ENCODE results near the gene DNAH5. TPM values are rescaled to one million over a fixed set of nuclear protein-coding genes. Genes with fewer than 3 reads are reported as not detected.
A peak's percentile ranks its signal among the peaks of the same experiment; 100 is the strongest.

The DNAH5 gene
- total RNA-seq, 1 donor: 0.18 TPM

DNA sequence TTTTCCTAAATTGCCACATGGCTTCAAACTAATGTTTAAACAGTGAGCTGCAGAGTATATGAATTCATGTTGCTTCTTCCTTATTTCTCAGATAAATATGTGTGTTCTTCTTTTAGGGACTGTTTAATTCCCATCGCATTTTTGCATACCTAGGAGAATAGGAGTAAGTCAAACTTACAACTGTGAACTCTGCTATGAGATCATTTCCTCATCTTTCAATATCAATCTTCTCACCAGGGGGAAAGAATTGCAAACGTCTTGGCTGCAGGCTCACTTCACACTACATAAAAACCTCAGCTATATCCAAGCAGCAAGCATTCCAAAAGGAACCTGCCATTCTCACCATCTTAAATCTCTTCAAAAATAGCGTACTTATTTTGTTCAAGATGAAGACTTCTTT is 271.0 kb downstream of the DNAH5 start:
- no peak overlapping the region for H3K4me3 ChIP-seq (ENCODE audit: low read depth, low read length)
- TF ChIP-seq, protein P1, sequence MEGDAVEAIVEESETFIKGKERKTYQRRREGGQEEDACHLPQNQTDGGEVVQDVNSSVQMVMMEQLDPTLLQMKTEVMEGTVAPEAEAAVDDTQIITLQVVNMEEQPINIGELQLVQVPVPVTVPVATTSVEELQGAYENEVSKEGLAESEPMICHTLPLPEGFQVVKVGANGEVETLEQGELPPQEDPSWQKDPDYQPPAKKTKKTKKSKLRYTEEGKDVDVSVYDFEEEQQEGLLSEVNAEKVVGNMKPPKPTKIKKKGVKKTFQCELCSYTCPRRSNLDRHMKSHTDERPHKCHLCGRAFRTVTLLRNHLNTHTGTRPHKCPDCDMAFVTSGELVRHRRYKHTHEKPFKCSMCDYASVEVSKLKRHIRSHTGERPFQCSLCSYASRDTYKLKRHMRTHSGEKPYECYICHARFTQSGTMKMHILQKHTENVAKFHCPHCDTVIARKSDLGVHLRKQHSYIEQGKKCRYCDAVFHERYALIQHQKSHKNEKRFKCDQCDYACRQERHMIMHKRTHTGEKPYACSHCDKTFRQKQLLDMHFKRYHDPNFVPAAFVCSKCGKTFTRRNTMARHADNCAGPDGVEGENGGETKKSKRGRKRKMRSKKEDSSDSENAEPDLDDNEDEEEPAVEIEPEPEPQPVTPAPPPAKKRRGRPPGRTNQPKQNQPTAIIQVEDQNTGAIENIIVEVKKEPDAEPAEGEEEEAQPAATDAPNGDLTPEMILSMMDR (IDR thresholded peaks at IDR 0.05; ENCODE audit: insufficient read depth, low read length): no peak
- no peak for DNase-seq (ENCODE audit: low read depth)

DNA sequence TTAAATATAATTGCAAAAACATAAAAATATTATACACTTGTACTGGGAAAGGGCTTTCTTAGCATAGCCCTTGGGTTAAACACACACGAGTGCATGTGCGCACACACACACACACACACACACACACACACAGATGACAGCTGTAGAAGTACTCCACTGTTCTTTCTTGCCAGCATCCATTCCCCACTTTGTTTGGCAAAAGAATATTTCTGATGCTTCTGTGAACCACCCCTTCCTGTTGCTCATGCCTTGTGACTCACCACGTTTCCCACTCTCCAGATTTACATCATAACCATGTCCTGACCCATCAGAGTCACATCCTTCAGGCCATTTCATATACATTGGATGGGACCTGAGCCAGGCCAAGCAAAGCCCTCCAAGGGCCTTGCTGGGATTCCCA is 280.1 kb downstream of the DNAH5 start:
- TF ChIP-seq, protein P1 (IDR thresholded peaks at IDR 0.05; ENCODE audit: insufficient read depth, low read length): no peak
- peak; percentile 92 for DNase-seq (ENCODE audit: low read depth)
- H3K4me3 ChIP-seq (ENCODE audit: low read depth, low read length): no peak overlapping the region

DNA sequence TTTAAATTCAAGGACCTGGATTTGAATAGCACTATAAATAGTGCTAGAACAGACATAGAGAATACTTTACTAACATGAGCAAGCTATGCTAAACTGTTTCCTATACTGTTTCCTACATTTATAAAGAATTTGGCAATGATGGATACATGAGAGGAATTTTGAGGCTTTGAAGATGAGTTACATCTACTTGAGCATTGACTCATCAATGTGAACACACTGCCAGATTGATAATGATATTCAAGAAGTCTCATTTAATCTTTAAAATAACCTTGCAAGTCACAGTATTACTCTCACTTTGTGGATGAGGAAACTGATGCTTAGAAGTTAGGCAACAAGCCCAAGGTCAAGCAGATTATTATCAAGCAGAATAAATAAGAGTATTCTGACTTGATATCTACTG is 281.9 kb downstream of the DNAH5 start:
- H3K4me3 ChIP-seq (ENCODE audit: low read depth, low read length): no peak overlapping the region
- TF ChIP-seq, protein P1 (IDR thresholded peaks at IDR 0.05; ENCODE audit: insufficient read depth, low read length): no peak
- DNase-seq (ENCODE audit: low read depth): peak; percentile 10

DNA sequence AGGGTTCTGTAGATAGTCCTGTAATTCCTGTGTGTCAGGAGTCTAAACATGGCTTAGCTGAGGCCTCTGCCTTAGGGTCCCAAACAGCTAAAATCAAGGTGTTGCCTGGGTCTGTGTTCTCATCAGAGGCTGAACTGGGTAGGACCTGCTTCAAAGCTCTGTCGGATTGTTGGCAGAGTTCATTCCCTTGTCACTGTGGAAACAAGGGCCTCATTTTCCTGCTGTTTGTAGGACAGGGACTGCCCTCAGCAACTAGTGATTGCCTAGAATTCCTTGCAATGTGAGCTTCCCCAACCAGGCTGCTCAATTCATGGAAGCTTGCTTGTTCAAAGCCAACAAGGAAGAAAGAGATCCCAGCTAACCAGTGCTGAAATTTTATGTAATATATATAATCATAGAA is 283.2 kb downstream of the DNAH5 start:
- DNase-seq (ENCODE audit: low read depth): no peak
- no peak overlapping the region for H3K4me3 ChIP-seq (ENCODE audit: low read depth, low read length)
- TF ChIP-seq, protein P1 (IDR thresholded peaks at IDR 0.05; ENCODE audit: insufficient read depth, low read length): no peak

- H3K4me3 ChIP-seq (ENCODE audit: low read depth, low read length): no peak overlapping the region
- DNase-seq (ENCODE audit: low read depth): peak; percentile 46
- TF ChIP-seq, protein P1 (IDR thresholded peaks at IDR 0.05; ENCODE audit: insufficient read depth, low read length): peak; percentile 21
Observed at GRCh38 chr5:13660072-13660471, 284.4 kb downstream of the DNAH5 start.

- DNase-seq (ENCODE audit: low read depth): peak; percentile 31
Observed at GRCh38 chr5:13659391-13659790, 285.1 kb downstream of the DNAH5 start.

DNA sequence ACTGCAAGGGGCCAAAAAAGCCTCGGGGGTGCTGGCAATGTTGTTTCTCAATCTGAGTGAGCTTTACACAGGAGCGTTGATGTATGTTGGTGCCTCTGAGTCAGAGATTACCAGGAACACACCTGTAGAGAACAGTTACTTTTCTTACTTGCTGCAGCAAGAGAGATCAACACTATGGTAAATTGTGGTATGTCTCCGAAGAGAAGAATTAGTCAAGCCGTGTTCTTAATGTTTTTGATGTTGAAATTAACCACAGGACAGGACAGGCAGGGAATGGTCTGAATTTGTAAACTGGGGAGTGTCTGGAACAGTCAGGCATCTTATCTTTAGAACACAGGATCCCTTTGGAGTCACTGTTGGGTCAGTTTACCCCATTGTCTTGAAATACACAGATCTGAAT is 285.7 kb downstream of the DNAH5 start:
- TF ChIP-seq, protein P1 (IDR thresholded peaks at IDR 0.05; ENCODE audit: insufficient read depth, low read length): no peak
- no peak for DNase-seq (ENCODE audit: low read depth)
- H3K4me3 ChIP-seq (ENCODE audit: low read depth, low read length): no peak overlapping the region

More at GRCh38 chr5:13659391-13659790, 285.1 kb downstream of the DNAH5 start:
- TF ChIP-seq, protein P1 (IDR thresholded peaks at IDR 0.05; ENCODE audit: insufficient read depth, low read length): no peak
- H3K4me3 ChIP-seq (ENCODE audit: low read depth, low read length): no peak overlapping the region

Data from fibroblast of the aortic adventitia (primary cell).